Karpas-422 (cell line): Measurements from ENCODE around the gene DTNBP1. TPM values are rescaled to one million over a fixed set of nuclear protein-coding genes. Genes with fewer than 3 reads are reported as not detected.
"Not testable (repeated sequence)": the region's sequence is repeated elsewhere in the genome, so short reads cannot be mapped to it uniquely, and the experiment has no call there.

Source experiments
- DNase-seq: peaks from one replicate; pipeline ENCODE4 v3.0.0-alpha.2; 2015
- H2AFZ ChIP-seq: fragments of 200-600 bp; sonication (generic); 2 replicates; pipeline ENCODE4 v1.6.1; 2014; ENCODE audit warnings: antibody characterized with exemption, low read length, mixed read lengths
- H3K27ac ChIP-seq: fragments of 200-600 bp; sonication (generic); 2 replicates; pipeline ENCODE4 v1.5.1; 2014; ENCODE audit warnings: mild to moderate bottlenecking, low read length, moderate library complexity
- H3K27me3 ChIP-seq: fragments of 200-600 bp; sonication (generic); 2 replicates; pipeline ENCODE4 v1.6.1; 2014; ENCODE audit warnings: low read length, mixed read lengths
- H3K36me3 ChIP-seq: fragments of 200-600 bp; sonication (generic); 2 replicates; pipeline ENCODE4 v1.6.1; 2014; ENCODE audit warnings: low read length, mixed read lengths; ENCODE audit not compliant: insufficient read depth
- H3K4me1 ChIP-seq: fragments of 200-600 bp; sonication (generic); 2 replicates; pipeline ENCODE4 v1.6.1; 2014; ENCODE audit warnings: mild to moderate bottlenecking, low read length, mixed read lengths
- H3K4me2 ChIP-seq: fragments of 200-600 bp; sonication (generic); 2 replicates; pipeline ENCODE4 v1.6.1; 2014; ENCODE audit warnings: low read length, low read depth, mild to moderate bottlenecking; ENCODE audit not compliant: poor library complexity, severe bottlenecking
- H3K4me3 ChIP-seq: fragments of 200-600 bp; sonication (generic); 2 replicates; pipeline ENCODE4 v1.5.1; 2014; ENCODE audit warnings: mild to moderate bottlenecking, antibody characterized with exemption, low read length, mixed read lengths
- H3K79me2 ChIP-seq: fragments of 200-600 bp; sonication (generic); 2 replicates; pipeline ENCODE4 v1.6.1; 2014; ENCODE audit warnings: mild to moderate bottlenecking, low read length, mixed read lengths
- H3K9ac ChIP-seq: fragments of 200-600 bp; sonication (generic); 2 replicates; pipeline ENCODE4 v1.6.0; 2014; ENCODE audit warnings: low read length
- H3K9me2 ChIP-seq: fragments of 200-600 bp; sonication (generic), shearing (Covaris generic); replicated peaks from 2 replicates; pipeline ENCODE4 v1.6.0; 2014; ENCODE audit warnings: mild to moderate bottlenecking, low read length, moderate library complexity; ENCODE audit not compliant: insufficient read depth
- H3K9me3 ChIP-seq: fragments of 300-700, 200-600 bp; sonication (generic); 2 replicates; pipeline ENCODE4 v1.6.1; 2014; ENCODE audit warnings: low read length, mixed read lengths
- H4K20me1 ChIP-seq: fragments of 200-600 bp; sonication (generic); 2 replicates; pipeline ENCODE4 v1.6.1; 2014; ENCODE audit warnings: mild to moderate bottlenecking, antibody characterized with exemption, low read length, low read depth; ENCODE audit not compliant: insufficient read depth
- total RNA-seq: library from RNA; depleted of rRNA; stranded (reverse); fragments of >200 nt; shearing (Covaris generic); gene quantifications from 2 replicates; pipeline ENCODE4 v1.2.3, GENCODE V29; 2014; ENCODE audit warnings: low replicate concordance

DTNBP1 gene
- total RNA-seq, 1 experiment from 2014 or later, result 13.8 TPM

DNA sequence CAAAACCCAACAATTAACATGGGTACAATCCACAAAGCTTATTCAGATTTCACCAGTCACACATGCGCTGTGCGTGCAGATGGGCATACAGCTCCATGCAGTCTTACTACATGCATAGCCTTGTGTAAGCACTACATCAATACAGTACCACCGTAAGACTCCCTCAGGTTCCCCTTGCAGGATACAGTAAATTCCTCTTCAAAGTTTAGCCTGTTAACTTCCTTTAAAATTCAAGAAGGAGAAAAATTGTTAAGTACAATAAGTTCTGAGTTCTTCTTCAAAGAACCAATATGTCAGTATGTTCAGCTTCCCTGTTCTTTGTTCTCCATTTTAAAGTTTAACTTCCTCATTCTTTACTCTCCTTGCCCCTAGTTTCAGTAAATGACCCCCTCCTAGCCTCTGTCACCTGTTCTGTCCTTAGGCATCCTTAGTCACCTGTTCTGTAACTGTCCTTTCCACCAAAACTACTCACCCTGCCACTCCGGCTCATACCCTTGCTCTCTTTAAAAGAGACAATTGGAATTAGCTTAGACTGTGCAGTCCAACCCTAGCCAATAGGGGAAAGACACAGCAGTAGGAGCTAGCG is 119.4 kb downstream of the DTNBP1 start:
- H3K36me3 ChIP-seq, result peaks cover 12% of the 10 kb centered on the region; the same call in 1 of the 2 replicates
- not testable (repeated sequence) for DNase-seq, H3K9me2 ChIP-seq, H3K27ac ChIP-seq, H3K4me1 ChIP-seq, H3K4me3 ChIP-seq, H4K20me1 ChIP-seq, H3K9ac ChIP-seq, H3K4me2 ChIP-seq, H3K27me3 ChIP-seq, H2AFZ ChIP-seq
- H3K9me3 ChIP-seq, result peaks cover 15% of the 10 kb centered on the region; the same call in 1 of the 2 replicates
- H3K79me2 ChIP-seq, result peaks cover 40% of the 10 kb centered on the region

DNA sequence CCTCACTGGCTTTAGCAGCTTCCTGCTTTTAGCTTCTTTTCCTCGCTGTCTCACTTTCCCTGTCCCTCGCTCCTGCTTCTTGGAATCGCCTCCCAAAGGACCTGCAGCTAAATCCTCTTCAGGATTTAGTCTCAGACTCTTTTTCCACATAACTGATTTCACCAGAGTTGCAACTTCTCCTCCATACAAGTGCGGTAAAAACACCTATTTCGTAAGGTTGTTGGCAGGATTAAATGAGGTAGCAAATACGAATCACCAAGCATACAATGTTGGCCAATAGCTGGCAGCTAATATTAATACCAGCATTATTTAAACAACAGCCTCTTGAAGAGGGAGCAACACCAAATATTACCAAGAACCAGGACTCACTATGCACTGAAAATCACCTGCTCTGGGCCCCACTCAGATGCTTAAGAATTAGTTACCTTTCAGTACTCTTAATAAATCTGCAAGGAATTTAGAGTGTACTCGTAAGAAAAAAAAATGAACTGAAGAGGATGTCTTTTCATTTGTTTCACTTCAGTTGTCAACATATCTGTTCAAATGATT is 123.0 kb downstream of the DTNBP1 start:
- Histone ChIP-seq H3K36me3 (peaks cover 7% of the 10 kb centered on the region; the same call in 1 of the 2 replicates), H3K9ac (no peak overlapping the region), H4K20me1 (no peaks in the 10 kb centered on the region), H3K4me3 (no peak overlapping the region), H3K4me1 (peaks cover 7% of the 10 kb centered on the region), H3K9me3 (0 out of 2 replicates have a peak, but pooled peaks cover 8% of the 10 kb centered on the region), H3K27ac (no peak overlapping the region), H3K9me2 (no peaks in the 10 kb centered on the region), H3K79me2 (peaks cover 22% of the 10 kb centered on the region), H3K27me3 (no peaks in the 10 kb centered on the region), H2AFZ (no peak overlapping the region), H3K4me2 (no peak overlapping the region)
- DNase-seq, result no peak

- Histone ChIP-seq H3K27ac (no peak overlapping the region), H4K20me1 (no peaks in the 10 kb centered on the region), H3K4me2 (no peak overlapping the region), H3K36me3 (no peaks in the 10 kb centered on the region), H3K4me3 (no peak overlapping the region), H3K9me2 (no peaks in the 10 kb centered on the region), H3K4me1 (peaks cover 7% of the 10 kb centered on the region), H3K27me3 (no peaks in the 10 kb centered on the region), H3K79me2 (peaks cover 15% of the 10 kb centered on the region), H2AFZ (no peak overlapping the region), H3K9ac (no peak overlapping the region), H3K9me3 (0 out of 2 replicates have a peak, but pooled peaks cover under 1% of the 10 kb centered on the region)
- DNase-seq, result no peak
Measured at GRCh38 chr6:15538766-15539495, 123.9 kb downstream of the DTNBP1 start.

GRCh38 chr6:15538106-15538505 is 124.7 kb downstream of the DTNBP1 start:
- no peaks in the 10 kb centered on the region for H3K9me2 ChIP-seq

DNA sequence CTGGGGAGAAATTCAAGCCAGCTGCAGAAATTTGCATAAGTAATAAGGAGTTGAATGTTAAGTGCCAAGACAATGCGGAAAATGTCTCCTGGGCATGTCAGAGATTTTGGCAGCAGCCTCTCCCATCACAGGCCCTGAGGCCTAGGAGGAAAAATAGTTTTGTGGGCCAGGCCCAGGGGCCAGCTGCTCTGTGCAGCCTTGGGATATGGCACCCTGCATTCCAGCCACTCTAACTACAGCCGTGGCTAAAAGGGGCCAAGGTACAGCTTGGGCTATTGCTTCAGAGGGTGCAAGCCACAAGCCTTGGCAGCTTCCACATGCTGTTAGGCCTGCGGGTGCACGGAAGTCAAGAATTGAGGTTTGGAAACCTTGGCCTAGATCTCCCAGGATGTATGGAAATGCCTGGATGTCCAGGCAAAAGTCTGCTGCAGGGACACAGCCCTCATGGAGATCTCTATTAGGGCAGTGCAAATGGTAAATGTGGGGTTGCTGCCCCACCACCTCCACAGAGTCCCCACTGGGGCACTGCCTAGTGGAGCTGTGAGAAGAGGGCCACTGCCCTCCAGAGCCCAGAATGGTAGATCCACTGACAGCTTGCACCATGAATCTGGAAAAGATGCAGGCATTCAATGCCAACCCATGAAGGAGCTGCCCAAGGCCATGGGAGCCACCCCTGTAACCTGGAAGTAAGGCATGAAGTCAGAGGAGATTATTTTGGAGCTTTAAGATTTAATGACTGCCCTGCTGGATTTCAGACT is 126.5 kb downstream of the DTNBP1 start:
- Histone ChIP-seq H3K27ac (no peak overlapping the region), H3K4me1 (peaks cover 7% of the 10 kb centered on the region), H3K4me3 (no peak overlapping the region), H3K9me3 (no peaks in the 10 kb centered on the region), H4K20me1 (no peaks in the 10 kb centered on the region), H3K9me2 (no peaks in the 10 kb centered on the region), H2AFZ (no peak overlapping the region), H3K79me2 (0 out of 2 replicates have a peak, but pooled peaks cover 6% of the 10 kb centered on the region), H3K4me2 (no peak overlapping the region), H3K9ac (no peak overlapping the region), H3K36me3 (no peaks in the 10 kb centered on the region), H3K27me3 (no peaks in the 10 kb centered on the region)
- no peak for DNase-seq

More at GRCh38 chr6:15538106-15538505, 124.7 kb downstream of the DTNBP1 start:
- H3K36me3 ChIP-seq, result no peaks in the 10 kb centered on the region
- no peak overlapping the region for H3K4me2 ChIP-seq
- H3K27me3 ChIP-seq, result no peaks in the 10 kb centered on the region
- no peak for DNase-seq
- no peak overlapping the region for H3K9ac ChIP-seq
- no peaks in the 10 kb centered on the region for H3K9me3 ChIP-seq
- no peak overlapping the region for H3K27ac ChIP-seq
- peaks cover 7% of the 10 kb centered on the region for H3K4me1 ChIP-seq
- no peak overlapping the region for H3K4me3 ChIP-seq
- no peaks in the 10 kb centered on the region for H4K20me1 ChIP-seq
- peaks cover 10% of the 10 kb centered on the region; the same call in 1 of the 2 replicates for H3K79me2 ChIP-seq
- H2AFZ ChIP-seq, result no peak overlapping the region

GRCh38 chr6:15535495-15536197 is 127.2 kb downstream of the DTNBP1 start:
- Histone ChIP-seq H3K4me3 (no peak overlapping the region), H4K20me1 (no peaks in the 10 kb centered on the region), H2AFZ (no peak overlapping the region)

DNA sequence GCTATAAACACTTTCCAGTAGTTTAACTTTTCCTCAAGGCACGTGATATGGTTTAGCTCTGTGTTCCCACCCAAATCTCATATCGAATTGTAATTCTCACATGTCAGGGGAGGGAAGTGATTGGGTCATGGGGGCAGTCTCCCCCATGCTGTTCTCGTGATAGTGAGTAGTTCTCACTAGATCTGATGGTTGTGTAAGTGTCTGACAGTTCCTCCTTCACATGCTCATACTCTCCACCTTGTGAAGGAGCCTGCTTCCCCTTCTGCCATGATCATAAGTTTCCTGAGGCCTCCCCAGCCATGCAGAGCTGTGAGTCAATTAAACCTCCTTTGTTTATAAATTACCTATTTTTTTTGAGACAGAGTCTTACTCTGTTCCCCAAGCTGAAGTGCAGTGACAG is 127.9 kb downstream of the DTNBP1 start:
- no peak overlapping the region for H3K9ac ChIP-seq
- H3K27ac ChIP-seq, result no peak overlapping the region
- no peaks in the 10 kb centered on the region for H4K20me1 ChIP-seq
- H3K4me3 ChIP-seq, result no peak overlapping the region
- H3K27me3 ChIP-seq, result no peaks in the 10 kb centered on the region
- peaks cover 7% of the 10 kb centered on the region for H3K4me1 ChIP-seq
- no peaks in the 10 kb centered on the region for H3K9me3 ChIP-seq
- no peak for DNase-seq
- no peaks in the 10 kb centered on the region for H3K36me3 ChIP-seq
- H3K9me2 ChIP-seq, result no peaks in the 10 kb centered on the region
- H3K79me2 ChIP-seq, result 0 out of 2 replicates have a peak, but pooled peaks cover 3% of the 10 kb centered on the region
- no peak overlapping the region for H2AFZ ChIP-seq
- H3K4me2 ChIP-seq, result no peak overlapping the region

More at GRCh38 chr6:15535495-15536197, 127.2 kb downstream of the DTNBP1 start:
- no peaks in the 10 kb centered on the region for H3K27me3 ChIP-seq
- no peaks in the 10 kb centered on the region for H3K36me3 ChIP-seq
- H3K79me2 ChIP-seq, result 0 out of 2 replicates have a peak, but pooled peaks cover 6% of the 10 kb centered on the region
- no peaks in the 10 kb centered on the region for H3K9me2 ChIP-seq
- H3K4me2 ChIP-seq, result no peak overlapping the region
- no peak for DNase-seq
- H3K27ac ChIP-seq, result no peak overlapping the region
- H3K9ac ChIP-seq, result no peak overlapping the region
- H3K4me1 ChIP-seq, result peaks cover 7% of the 10 kb centered on the region
- H3K9me3 ChIP-seq, result no peaks in the 10 kb centered on the region
